Immature natural killer cell (primary cell): ENCODE results near the gene PBX1. TPM values are rescaled to one million over a fixed set of nuclear protein-coding genes. Genes with fewer than 3 reads are reported as not detected.

Experiments used
- DNase-seq, 3 donors: peaks; one replicate each; pipeline ENCODE4 v3.0.0; 2022; ENCODE audit warnings: mixed read lengths in 1 of 3
- H3K27ac Mint-ChIP-seq, 6 donors: one replicate each; pipeline ENCODE4 v1.8.0; 2020; ENCODE audit warnings: mixed read lengths in 6 of 6, mild to moderate bottlenecking in 5 of 6, inconsistent platforms in 4 of 6, moderate library complexity in 3 of 6
- H3K27me3 Mint-ChIP-seq, 3 donors: one replicate each; pipeline ENCODE4 v1.8.0; 2020 to 2021; ENCODE audit warnings: low read depth in 3 of 3, mild to moderate bottlenecking in 3 of 3, mixed read lengths in 3 of 3, moderate library complexity in 3 of 3, inconsistent platforms in 1 of 3
- H3K36me3 Mint-ChIP-seq, 3 donors: one replicate each; pipeline ENCODE4 v1.8.0; 2020; ENCODE audit warnings: mixed read lengths in 3 of 3, inconsistent platforms in 2 of 3, mild to moderate bottlenecking in 2 of 3
- H3K4me1 Mint-ChIP-seq, 2 donors: one replicate each; pipeline ENCODE4 v1.8.0; 2020; ENCODE audit warnings: inconsistent platforms in 2 of 2, mild to moderate bottlenecking in 2 of 2, mixed read lengths in 2 of 2, moderate library complexity in 1 of 2
- H3K4me3 Mint-ChIP-seq, 5 donors: one replicate each; pipeline ENCODE4 v1.8.0; 2020; ENCODE audit warnings: mild to moderate bottlenecking in 5 of 5, mixed read lengths in 5 of 5, inconsistent platforms in 3 of 5, moderate library complexity in 3 of 5
- H3K9me3 Mint-ChIP-seq, 6 donors: one replicate each; pipeline ENCODE4 v1.8.0; 2020; ENCODE audit warnings: mild to moderate bottlenecking in 6 of 6, mixed read lengths in 6 of 6, inconsistent platforms in 4 of 6, moderate library complexity in 3 of 6
- polyA plus RNA-seq, 3 donors: library from polyadenylated mRNA; unstranded; fragments of 300-500 nt; fragmentation: Illumina TruSeq; gene quantifications; one replicate each; pipeline ENCODE4 v1.2.3, GENCODE V29; 2021

PBX1 gene
- polyA plus RNA-seq, 3 donors from 2014 or later: 0.40 to 0.72 TPM; not detected in 1

DNA sequence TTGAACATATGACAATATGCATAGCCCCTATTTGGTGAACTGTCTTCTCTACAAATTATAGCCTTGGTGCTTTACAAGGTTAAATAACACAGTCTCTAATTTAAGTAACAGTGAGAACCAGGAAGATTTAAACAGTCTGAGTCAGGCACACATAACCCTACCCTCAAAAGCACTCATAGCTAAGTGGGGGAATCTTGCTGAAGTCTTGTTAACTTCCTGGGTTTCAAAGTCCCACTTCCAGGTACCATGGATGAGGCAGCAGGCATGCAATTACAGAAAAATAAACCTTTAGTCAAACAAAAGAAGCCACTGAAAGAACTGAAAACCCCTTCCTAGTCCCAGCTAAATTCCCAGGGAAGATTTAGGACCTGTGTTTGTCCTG lies 147.6 kb downstream of the PBX1 start:
- H3K4me3 Mint-ChIP-seq: no peak overlapping the region
- H3K4me1 Mint-ChIP-seq: peaks cover 20 to 26% of the 10 kb centered on the region in 2 donors
- H3K27me3 Mint-ChIP-seq: peaks cover 4 to 11% (median 9%) of the 10 kb centered on the region in 3 donors
- no peaks in the 10 kb centered on the region for H3K36me3 Mint-ChIP-seq
- H3K9me3 Mint-ChIP-seq: no peaks in the 10 kb centered on the region
- H3K27ac Mint-ChIP-seq: peak overlapping the region in 1 of 6 donors; percentile 33
- DNase-seq: no peak

DNA sequence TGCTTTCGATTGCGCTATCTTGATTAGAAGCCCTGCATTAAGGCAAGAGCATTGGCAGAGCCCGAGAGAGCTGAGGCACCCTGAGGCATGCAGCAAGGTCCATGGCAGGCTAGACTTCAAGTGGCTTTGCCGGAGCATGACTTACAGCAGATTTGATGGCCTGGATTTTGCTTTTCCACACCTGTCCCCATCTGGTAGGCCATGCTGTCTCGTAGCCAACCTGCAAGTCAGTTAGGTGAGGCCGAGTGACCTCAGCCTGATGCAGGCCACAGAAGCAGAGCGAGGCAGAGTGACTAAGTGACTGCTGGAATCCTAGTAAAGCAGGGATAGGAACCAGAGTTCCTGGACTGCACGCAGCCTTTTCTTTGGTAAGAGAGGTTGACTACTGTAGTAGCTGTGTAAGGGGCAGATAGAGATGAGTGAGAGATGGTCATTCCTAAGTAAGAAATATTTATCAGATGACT lies 148.9 kb downstream of the PBX1 start:
- Mint-ChIP-seq H3K27me3 (peaks cover 7 to 10% (median 8%) of the 10 kb centered on the region in 3 donors), H3K4me3 (no peak overlapping the region)

DNA sequence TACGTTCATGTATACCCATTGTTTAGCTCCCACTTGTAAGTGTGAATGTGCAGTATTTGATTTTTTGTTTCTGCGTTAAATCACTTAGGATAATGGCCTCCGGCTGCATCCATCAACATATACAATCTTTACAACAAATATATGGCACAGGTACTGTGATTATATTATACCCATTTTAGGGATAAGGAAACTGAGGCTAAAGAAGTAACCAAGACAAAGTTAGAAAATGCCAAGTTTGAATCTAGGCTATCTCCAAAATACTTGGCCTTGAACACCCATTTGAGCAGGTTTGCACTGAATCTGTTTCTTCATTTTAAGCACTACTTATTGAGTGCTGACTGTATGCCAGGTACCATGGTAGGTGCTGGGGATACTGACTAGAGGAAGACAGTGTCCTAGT lies 149.6 kb downstream of the PBX1 start:
- peaks cover 7 to 10% (median 10%) of the 10 kb centered on the region in 3 donors for H3K27me3 Mint-ChIP-seq
- H3K36me3 Mint-ChIP-seq: peaks cover 0 to 7% (median 0%) of the 10 kb centered on the region in 3 donors
- DNase-seq: no peak
- no peaks in the 10 kb centered on the region for H3K9me3 Mint-ChIP-seq
- peaks cover 20 to 26% of the 10 kb centered on the region in 2 donors for H3K4me1 Mint-ChIP-seq
- H3K27ac Mint-ChIP-seq: no peak overlapping the region
- H3K4me3 Mint-ChIP-seq: no peak overlapping the region

More for the DNA sequence above, 148.9 kb downstream of the PBX1 start:
- DNase-seq: no peak
- no peak overlapping the region for H3K27ac Mint-ChIP-seq
- H3K36me3 Mint-ChIP-seq: peaks cover 0 to 2% (median 0%) of the 10 kb centered on the region in 3 donors
- peaks cover 20 to 26% of the 10 kb centered on the region in 2 donors for H3K4me1 Mint-ChIP-seq
- H3K9me3 Mint-ChIP-seq: no peaks in the 10 kb centered on the region

DNA sequence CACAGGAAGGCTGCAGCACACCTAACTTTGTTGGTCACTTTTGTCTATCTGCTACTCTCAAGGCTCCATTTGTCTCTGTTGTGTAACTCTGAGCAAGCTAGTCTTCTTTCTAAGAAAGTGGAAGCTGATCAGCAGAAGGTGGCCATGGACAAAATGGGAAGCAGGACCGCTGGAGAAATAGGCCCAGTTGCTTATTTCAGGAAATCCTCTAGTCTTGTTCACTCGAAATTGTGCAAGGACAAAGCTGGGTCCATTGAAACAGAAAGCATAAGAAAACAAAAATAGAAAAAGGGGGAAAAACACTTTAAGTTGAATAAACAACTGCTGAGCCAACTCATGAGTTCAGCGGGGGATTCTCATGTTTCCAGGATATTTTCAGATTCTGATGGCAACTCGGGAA lies 150.1 kb downstream of the PBX1 start:
- peaks cover 0 to 7% (median 0%) of the 10 kb centered on the region in 3 donors for H3K36me3 Mint-ChIP-seq
- no peak for DNase-seq
- peaks cover 20 to 26% of the 10 kb centered on the region in 2 donors for H3K4me1 Mint-ChIP-seq
- no peak overlapping the region for H3K4me3 Mint-ChIP-seq
- peaks cover 7 to 10% (median 10%) of the 10 kb centered on the region in 3 donors for H3K27me3 Mint-ChIP-seq
- no peak overlapping the region for H3K27ac Mint-ChIP-seq
- H3K9me3 Mint-ChIP-seq: no peaks in the 10 kb centered on the region

DNA sequence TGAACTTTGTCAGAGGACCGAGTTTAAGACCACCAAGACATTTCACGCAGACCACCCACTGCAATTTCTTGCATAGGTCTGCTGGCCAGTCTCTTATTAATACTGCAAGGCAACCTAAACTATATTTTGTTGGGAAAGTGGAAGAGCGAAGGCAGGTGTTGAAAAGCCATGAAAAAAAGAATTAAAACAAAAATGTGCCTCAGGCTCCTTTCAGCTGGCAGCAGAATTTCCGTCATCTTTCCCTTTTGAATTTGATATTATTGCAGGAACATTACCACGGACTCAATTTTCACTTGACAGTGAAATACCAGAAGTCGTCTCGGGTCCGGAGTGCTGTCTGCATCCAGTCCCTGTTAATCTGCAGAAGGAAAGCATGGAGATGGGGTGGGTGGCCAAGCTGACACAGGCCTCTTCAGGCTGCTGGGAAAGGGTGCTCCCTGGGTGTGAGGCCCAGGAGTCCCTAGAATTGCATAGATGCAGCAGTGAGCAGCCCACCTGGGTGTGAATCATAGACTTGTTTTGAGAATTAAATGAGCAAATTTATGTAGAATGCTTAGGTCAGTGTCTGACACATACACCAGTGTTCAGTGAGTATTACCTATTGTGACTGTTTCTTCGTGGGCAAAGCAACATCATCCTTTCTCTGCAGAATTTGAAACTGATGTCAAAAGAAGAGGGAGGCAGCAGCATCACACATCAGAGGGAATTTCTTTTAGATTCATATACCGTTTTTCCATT lies 150.7 kb downstream of the PBX1 start:
- Mint-ChIP-seq H3K27ac (no peak overlapping the region), H3K36me3 (peaks cover 0 to 7% (median 0%) of the 10 kb centered on the region in 3 donors), H3K4me1 (peaks cover 20 to 26% of the 10 kb centered on the region in 2 donors), H3K27me3 (peaks cover 7 to 14% (median 10%) of the 10 kb centered on the region in 3 donors), H3K4me3 (no peak overlapping the region), H3K9me3 (no peaks in the 10 kb centered on the region)
- no peak for DNase-seq

DNA sequence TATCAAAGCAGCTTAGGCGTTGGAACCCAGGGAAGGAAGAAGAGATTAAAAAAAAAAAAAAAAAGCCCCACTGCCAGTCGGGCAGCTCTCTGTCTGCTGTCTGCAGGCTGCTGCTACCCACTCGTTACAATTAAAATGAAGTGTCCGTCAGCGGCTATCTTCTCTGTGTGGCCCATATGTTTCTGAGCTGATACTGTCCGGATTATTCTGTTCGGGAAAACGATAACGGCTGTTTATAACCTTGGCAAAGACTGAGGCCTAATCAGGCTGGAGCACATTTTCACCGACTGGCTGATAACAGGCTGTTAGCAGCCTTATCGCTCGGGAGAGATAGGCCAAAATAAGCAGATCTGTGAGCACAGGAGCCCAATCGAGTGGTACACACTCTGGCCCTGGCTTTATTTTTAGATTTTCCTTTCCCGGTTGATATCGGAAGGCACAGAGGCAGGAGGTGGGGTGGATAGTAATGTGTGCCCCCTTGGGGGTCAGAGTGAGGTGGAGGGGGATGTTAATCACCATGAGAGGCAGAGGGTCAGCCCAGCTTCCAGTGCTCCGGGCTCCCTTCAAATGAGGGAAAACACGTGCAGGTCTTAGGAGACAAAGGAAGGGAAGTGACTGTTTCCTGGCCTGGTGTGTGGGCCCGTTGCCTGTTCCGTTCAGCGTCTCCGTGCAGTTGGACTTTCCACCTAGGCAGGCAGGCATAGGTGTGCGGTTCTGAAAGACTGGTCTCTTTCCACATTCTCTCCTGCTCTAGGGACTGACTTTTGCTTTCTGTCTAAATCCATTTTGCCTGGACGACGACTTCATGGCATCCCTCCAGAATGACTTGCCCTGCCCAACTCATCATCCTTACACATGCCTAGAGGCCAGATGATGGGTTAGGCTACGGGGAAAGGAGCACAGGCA lies 153.4 kb downstream of the PBX1 start:
- Mint-ChIP-seq H3K4me1 (peaks cover 21 to 27% of the 10 kb centered on the region in 2 donors), H3K4me3 (no peak overlapping the region), H3K36me3 (peaks cover 0 to 11% (median 4%) of the 10 kb centered on the region in 3 donors), H3K27me3 (peaks cover 4 to 14% (median 6%) of the 10 kb centered on the region in 3 donors), H3K27ac (no peak overlapping the region), H3K9me3 (no peaks in the 10 kb centered on the region)
- DNase-seq: no peak

DNA sequence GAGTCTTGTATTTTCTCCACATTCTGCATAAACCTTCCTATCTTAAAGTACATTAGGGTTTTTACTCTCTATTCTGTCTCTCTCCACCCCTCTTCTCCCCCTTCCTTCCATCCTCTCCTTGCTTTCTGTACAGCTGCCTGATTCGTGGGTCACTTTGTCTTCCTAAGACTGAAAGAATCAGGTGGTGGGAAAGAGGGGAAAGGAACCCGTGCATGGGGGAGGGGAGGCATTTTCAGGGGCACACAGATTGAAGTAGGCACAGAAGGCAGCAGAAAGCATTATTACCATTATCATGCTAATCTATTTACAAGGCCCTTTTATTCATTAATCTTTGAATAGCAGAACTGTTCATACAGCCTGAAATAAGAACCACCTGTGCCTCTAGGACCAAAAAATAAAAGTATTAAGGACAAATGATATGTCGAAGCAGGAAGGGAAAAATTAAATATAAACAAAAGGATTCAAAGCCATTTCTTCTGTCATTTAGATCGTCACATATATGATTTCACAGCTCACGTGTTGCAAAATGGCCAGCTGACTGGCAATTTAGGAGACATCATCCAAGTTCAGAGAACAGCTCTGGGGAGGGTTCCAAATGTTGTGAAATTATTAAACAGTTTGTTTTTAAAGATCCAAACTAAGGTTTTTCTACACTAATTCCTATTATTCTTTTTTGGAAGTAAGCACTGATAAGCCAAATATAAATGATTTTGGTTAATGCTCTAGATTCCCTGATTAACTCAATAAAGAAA lies 154.6 kb downstream of the PBX1 start:
- peaks cover 20 to 33% of the 10 kb centered on the region in 2 donors for H3K4me1 Mint-ChIP-seq
- H3K36me3 Mint-ChIP-seq: peaks cover 0 to 11% (median 4%) of the 10 kb centered on the region in 3 donors
- no peak for DNase-seq
- no peaks in the 10 kb centered on the region for H3K9me3 Mint-ChIP-seq
- H3K27ac Mint-ChIP-seq: no peak overlapping the region
- no peak overlapping the region for H3K4me3 Mint-ChIP-seq
- peaks cover 3 to 12% (median 4%) of the 10 kb centered on the region in 3 donors for H3K27me3 Mint-ChIP-seq

DNA sequence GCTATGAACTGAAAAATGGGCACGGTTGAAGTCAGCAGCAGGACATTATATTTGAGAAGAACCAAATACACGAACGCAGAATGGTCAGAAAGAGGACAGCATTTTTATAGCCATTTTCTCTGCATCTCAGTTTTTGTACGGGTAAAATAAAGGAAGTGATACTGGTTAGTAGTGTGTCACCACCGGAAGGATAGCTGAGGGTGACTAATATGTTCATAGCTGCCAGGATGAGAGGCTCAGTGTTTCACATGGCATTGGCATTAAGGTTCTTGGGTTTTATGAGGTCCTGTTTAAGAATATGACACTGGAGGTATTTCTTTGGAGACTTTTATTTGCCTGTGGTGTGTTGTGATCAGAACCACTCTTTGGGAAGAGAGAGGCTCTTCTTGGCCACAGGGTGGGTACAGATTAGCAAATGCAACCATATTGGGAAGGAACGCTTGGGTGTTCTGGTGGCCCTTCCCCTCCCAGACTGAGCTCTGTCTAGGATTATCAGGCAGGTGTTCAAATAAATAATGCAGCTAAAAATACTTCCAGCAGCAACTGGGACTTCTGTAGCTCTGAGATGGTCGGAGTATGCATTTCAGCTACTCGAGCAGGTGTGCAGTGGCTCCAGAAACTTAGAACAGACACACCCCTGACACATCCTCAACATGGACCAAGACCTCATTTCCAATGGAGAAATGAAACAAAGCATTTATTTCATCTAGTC lies 158.2 kb downstream of the PBX1 start:
- peaks cover 54 to 68% of the 10 kb centered on the region in 2 donors for H3K4me1 Mint-ChIP-seq
- DNase-seq: peak; percentile 42 to 55 (median 52)

DNA sequence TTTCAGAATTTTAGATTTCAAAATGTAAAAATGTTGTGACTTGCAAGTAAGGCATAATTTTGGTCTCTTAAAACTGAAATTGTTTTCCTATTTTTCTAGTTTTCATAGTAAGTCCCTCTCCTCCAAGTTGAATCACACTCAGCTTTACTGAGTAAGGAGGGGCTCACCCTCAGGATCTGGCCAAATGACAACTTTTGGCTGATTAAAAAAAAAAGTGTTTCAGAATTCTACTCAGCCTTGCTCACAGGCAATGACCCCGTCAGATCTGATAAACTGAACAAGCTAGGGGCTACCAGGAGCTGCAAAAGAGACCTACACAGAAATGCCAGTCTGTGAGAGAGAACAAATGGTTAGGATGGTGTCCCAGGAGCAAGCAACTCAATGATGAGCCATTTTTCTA lies 159.8 kb downstream of the PBX1 start:
- Mint-ChIP-seq H3K36me3 (peaks cover 0 to 11% (median 4%) of the 10 kb centered on the region in 3 donors), H3K4me3 (peak overlapping the region in 1 of 5 donors; percentile 15), H3K9me3 (peaks cover 0 to 1% (median 0%) of the 10 kb centered on the region in 6 donors), H3K27ac (no peak overlapping the region), H3K4me1 (peaks cover 60 to 77% of the 10 kb centered on the region in 2 donors), H3K27me3 (peaks cover 7 to 23% (median 8%) of the 10 kb centered on the region in 3 donors)
- no peak for DNase-seq

More for the DNA sequence above, 158.2 kb downstream of the PBX1 start:
- Mint-ChIP-seq H3K27ac (peak overlapping the region; percentile 8 to 80 (median 54)), H3K27me3 (peaks cover 7 to 16% (median 8%) of the 10 kb centered on the region in 3 donors), H3K4me3 (peak overlapping the region; percentile 62 to 81 (median 72)), H3K36me3 (peaks cover 0 to 11% (median 4%) of the 10 kb centered on the region in 3 donors), H3K9me3 (no peaks in the 10 kb centered on the region)

DNA sequence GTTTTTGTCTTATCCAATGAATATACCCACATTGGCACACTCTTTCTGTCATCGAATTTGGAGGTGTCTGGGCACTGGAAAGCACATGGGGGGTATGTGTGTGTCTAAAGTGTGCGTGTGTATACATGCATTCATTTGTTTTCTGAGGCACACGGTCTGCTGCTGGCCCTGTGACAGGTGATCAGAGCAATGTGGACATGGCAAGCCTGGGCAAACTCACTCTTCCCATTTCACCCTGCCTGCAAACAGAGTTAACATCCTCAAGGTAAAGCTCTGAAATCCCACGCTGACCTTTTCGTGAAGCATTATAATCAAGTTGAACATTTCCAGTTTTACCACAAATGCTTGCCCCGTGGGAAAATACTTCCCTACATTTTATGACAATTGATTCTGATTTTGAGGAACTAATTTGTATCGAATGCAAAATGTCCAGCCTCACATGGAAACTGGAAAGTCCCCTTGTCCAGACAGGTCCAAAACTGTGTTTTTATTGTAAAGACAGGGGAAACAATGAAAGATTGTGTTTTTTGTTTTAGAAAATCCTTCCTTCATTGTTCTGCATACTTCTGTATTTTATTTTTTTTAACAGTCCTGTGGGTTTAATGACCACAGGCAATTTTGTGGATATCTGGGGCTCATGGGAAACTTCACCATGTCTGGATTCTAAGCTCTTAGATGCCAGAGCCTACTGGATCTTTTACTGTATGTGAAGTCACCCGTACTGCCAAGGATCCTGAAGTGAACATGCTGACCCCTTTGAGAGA lies 160.9 kb downstream of the PBX1 start:
- Mint-ChIP-seq H3K4me3 (peak overlapping the region in 3 of 5 donors; percentile 59 to 67 (median 66)), H3K27me3 (peaks cover 11 to 18% (median 11%) of the 10 kb centered on the region in 3 donors), H3K4me1 (peaks cover 60 to 77% of the 10 kb centered on the region in 2 donors), H3K27ac (no peak overlapping the region), H3K9me3 (peaks cover 0 to 1% (median 0%) of the 10 kb centered on the region in 6 donors), H3K36me3 (peaks cover 0 to 10% (median 4%) of the 10 kb centered on the region in 3 donors)
- no peak for DNase-seq

DNA sequence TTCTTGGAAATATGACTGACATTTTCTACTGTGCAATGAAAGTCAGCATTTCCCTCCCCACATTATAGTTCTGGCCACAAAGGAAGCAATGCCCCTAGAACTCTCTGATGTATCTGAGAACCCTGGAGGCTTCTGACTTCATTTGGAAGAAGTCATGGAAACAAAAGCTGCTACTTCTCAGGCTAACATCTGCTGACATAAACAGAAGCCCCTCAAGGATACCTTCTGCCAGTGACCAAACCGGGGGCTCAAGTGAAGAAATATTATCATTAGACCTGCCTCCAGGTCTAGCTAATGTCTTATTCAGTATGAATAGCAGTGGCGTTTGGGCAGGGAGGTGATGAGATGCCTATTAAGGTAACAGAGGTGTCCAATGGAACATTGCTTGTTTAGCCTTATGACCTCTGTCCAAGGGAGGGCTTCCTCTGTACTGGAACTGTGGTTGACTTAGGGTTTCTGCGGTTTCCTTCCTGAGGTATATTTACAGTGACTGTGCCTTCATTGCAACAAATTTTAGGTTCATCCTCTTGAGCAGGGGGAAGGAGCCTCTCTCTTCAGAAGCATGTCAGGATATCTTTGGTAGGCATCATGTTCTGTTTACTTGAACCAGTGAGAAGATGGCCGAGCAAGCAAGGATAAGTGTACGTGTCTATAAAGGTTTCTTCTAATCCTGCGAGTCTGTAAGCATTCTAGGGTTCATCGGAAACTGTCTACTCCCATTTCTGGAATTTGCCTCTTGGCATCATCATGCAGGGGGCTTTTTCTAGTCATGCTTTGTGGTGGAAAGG lies 161.7 kb downstream of the PBX1 start:
- Mint-ChIP-seq H3K4me1 (peaks cover 61 to 79% of the 10 kb centered on the region in 2 donors), H3K27me3 (peaks cover 11 to 15% (median 13%) of the 10 kb centered on the region in 3 donors), H3K36me3 (peaks cover 0 to 7% (median 0%) of the 10 kb centered on the region in 3 donors), H3K9me3 (peaks cover 0 to 1% (median 0%) of the 10 kb centered on the region in 6 donors), H3K4me3 (peak overlapping the region; percentile 59 to 75 (median 67)), H3K27ac (peak overlapping the region in 1 of 6 donors; percentile 74)
- peak in 2 of 3 donors; percentile 22 to 28 for DNase-seq
